IPS-11a (cell line): ENCODE data around the gene B4GALT1.

Experiments
- H3K4me3 ChIP-seq: one replicate; pipeline ENCODE4 v1.5.1; 2013; ENCODE audit warnings: low read depth, low read length, control low read depth

B4GALT1 gene

GRCh38 chr9:33167084-33167971, at the start of gene B4GALT1:
Gene B4GALT1 (minus strand): TSS chr9:33167336. CDS start chr9:33167169, 167 bp downstream.
- H3K4me3 ChIP-seq = peak within 1 kb of the TSS; percentile 55

- no peak overlapping the region for H3K4me3 ChIP-seq
These were observed 44.7 kb upstream of the B4GALT1 start for GRCh38 chr9:33211695-33212393.

- H3K4me3 ChIP-seq = no peak overlapping the region
These were observed 43.0 kb upstream of the B4GALT1 start for GRCh38 chr9:33210006-33210715.

- no peak overlapping the region for H3K4me3 ChIP-seq
These were observed 42.3 kb upstream of the B4GALT1 start for GRCh38 chr9:33209394-33209793.

GRCh38 chr9:33202552-33203201, 35.5 kb upstream of the B4GALT1 start:
- H3K4me3 ChIP-seq = no peak overlapping the region

- no peak overlapping the region for H3K4me3 ChIP-seq
These were observed 34.9 kb upstream of the B4GALT1 start for GRCh38 chr9:33202018-33202417.

GRCh38 chr9:33198165-33198564, 31.0 kb upstream of the B4GALT1 start:
- no peak overlapping the region for H3K4me3 ChIP-seq

- no peak overlapping the region for H3K4me3 ChIP-seq
These were observed 30.4 kb upstream of the B4GALT1 start for GRCh38 chr9:33197279-33198152.

GRCh38 chr9:33196736-33197135, 29.6 kb upstream of the B4GALT1 start:
- no peak overlapping the region for H3K4me3 ChIP-seq

GRCh38 chr9:33193818-33194217, 26.7 kb upstream of the B4GALT1 start:
- no peak overlapping the region for H3K4me3 ChIP-seq

GRCh38 chr9:33192493-33193255, 25.5 kb upstream of the B4GALT1 start:
- H3K4me3 ChIP-seq = no peak overlapping the region

GRCh38 chr9:33190021-33190705, 23.0 kb upstream of the B4GALT1 start:
- H3K4me3 ChIP-seq = no peak overlapping the region

GRCh38 chr9:33189331-33189791, 22.2 kb upstream of the B4GALT1 start:
- no peak overlapping the region for H3K4me3 ChIP-seq

GRCh38 chr9:33188711-33189110, 21.6 kb upstream of the B4GALT1 start:
- H3K4me3 ChIP-seq = no peak overlapping the region

GRCh38 chr9:33187519-33188218, 20.5 kb upstream of the B4GALT1 start:
- H3K4me3 ChIP-seq = no peak overlapping the region

GRCh38 chr9:33186457-33187168, 19.5 kb upstream of the B4GALT1 start:
- H3K4me3 ChIP-seq = no peak overlapping the region

- no peak overlapping the region for H3K4me3 ChIP-seq
These were observed 18.7 kb upstream of the B4GALT1 start for GRCh38 chr9:33185858-33186257.
